ENCODE results near the gene CA5A.
A peak's percentile ranks its signal among the peaks of the same experiment; 100 is the strongest.
"Not testable (repeated sequence)": the region's sequence is repeated elsewhere in the genome, so short reads cannot be mapped to it uniquely, and the experiment has no call there.

CA5A gene

DNA sequence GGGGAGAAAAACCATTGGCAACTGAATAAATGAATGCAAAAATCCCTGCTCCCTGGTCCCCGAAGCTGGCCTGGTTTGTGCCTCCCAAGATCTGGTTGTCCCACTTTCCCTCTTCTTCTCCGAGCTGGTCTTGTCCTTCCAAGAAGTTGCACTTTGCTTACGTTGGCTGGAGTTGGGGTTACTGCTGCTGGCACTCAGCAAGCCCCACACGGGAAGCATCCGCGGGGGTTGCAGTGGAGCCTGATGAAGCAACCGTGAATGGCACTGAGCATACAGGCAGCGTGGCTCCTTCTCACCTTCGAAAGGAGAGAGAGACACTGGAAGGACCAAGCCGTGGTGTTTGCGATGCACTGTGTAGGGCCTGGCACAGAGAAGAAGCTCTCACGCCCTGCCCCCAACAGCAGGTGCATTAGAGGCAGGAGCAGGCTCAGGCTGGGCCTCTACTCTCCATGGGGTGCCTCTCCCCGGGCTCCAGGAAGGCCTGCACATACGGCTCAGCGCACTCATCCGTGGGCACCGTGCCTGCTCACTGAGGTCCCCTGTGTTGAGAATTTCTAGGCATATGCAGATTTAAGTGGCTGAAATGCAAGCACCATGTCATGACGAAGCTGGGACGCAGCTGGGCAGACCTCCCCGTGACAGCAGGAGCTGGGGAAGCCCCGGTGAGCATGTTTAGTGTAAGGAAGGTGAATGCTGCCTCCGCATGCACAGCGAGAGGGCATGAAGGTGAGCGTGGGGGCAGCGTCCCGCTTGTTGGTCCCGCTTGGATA is 12.1 kb downstream of the CA5A start:
- DNase-seq (ENCODE audit: low read depth, low spot score): no peak

DNA sequence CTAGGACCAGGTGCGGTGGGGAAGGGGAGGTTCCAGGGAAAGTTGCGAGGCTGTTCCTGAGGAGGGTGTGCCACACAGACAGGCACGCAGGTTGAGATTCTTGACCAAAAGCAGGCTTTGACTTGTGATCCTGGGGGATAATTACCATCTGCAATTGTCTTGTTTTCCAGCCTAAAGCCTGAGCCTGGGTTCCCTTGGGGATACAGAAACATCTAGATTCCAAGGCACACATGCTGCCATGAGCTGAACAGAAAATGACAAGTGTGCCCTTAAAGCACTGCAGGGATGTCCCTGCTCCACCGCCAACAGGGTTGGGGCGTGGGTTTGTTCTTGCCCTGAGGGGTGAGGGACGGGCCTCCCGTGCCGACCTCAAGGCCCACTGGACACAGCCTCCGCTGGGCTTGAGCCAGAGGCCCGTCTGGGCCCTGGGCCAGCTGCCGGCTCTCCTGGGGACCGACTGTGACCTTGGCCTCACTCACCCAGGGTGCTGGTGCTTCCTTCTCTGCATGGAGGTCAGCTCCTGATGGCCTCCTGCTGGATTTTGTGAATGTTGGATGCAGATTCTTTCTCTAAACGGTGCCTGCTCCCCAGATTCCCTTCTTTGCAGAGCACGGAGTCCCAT is 14.0 kb downstream of the CA5A start:
- no peak for DNase-seq (ENCODE audit: low read depth, low spot score)

DNA sequence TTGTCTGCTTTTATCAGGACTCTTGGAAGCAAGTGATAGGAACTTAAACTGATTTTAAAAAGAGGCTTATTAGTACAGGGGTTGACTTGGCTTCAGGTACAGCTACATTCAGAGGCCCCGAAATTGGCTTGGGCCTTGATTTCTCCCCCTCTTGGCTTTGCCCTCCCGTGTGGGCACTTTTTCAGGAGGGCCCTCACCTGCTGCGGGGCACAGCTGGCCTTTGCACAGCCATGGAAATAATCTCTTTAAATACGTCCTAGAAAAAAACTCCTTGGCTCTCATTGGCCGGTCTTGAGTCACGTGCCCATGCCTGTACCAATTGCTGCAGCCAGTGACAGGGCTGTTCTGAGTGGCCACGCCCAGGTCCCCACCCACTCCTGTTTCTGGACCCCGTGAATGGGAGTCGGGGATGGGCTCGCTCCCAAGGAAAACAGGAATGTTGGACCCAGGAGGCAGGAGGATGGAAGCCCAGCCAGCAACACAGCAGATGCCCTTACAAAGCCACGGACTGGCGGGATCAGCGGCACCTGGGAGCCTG is 15.0 kb downstream of the CA5A start:
- peak; percentile 16 for DNase-seq (ENCODE audit: low read depth, low spot score)

DNA sequence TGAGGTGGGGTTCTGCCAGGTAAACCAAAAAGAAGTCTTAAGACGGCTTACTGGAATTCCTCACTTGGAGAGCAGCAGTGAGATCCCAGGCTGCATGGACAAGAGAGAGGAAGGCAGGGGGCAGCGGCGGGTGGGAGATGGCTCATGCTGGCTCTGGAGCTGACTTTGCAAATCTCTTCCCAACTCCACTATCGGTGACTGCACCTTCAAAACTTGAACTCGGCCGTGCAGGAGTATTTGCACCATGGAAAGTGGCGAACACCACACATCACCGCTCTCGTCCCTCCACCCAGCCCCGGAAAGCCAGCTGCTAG is 16.7 kb downstream of the CA5A start:
- DNase-seq (ENCODE audit: low read depth, low spot score): no peak

DNA sequence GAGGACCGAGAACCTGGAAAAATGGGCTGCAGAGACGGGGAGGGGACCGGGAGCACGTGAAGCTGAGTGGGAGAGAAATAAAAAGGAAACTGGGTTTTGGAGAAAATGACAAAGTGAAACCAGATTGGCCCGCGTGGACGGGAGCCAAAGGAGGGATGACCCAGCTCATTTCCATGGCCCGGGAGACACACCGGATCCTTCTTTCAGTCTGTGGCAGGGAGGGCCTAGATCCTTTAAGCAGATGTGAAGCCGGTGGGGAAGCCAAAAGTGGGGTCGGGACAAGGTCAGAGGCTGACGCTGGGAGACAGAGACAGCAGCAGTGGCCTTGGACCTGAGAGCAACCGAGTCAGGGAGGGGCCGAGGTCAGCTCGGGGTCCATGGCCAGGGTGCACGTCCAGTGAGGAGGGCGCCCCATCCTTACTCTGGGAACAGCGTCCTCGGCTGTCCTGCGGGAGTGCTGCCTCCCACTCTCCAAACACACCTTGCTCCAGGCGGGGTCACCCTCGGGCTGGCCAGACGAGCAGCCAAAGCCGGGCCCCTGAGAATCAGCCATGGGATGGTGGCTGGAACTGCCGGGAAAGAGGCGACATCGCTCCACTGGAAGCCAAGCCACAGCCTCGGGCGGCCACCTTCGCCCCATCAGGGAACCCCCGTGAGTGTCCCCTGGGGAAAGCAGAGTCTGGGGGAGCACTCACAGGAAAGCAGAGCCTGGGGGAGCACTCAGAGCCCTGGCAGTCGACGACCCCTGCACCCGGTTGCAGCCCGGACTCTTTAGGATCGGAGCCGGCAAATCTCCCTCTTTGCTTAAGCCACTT is 17.3 kb downstream of the CA5A start:
- no peak for DNase-seq (ENCODE audit: low read depth, low spot score)

DNA sequence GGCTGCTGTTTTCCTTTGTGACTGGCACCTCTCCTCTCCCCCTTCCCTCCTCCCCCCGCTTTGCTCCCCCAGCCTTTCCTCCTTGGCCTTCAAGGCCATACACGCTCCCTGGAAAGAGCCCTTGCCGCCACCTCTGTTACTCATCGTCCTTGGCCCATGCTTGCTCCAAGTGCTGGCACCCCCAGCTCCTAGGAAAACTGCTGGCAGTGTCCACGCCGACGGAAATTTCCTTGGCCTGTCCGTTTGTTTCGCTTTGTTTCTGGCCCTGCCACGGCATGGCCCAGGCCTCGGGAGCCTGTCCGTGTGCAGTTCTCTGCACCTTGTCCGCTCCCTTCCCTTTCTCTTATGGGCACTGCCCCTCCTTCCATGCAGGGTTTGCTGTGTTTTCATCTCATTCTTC is 18.0 kb downstream of the CA5A start:
- no peak for DNase-seq (ENCODE audit: low read depth, low spot score)

DNA sequence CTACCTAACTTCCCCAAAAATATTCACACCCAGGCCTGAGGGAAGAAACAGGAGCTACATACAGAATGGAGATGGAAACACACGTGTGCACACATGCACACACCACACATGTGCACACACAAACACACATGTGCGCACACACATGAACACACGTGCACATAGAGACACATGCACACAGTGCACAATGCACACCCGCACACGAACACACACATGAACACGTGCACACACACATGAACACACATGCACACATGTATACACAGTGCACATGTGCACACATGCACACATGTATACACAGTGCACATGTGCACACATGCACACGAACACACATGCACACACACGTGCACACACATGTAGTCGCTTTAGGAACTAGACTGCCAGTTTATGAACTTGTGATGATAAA is 18.8 kb downstream of the CA5A start:
- no peak for DNase-seq (ENCODE audit: low read depth, low spot score)

DNA sequence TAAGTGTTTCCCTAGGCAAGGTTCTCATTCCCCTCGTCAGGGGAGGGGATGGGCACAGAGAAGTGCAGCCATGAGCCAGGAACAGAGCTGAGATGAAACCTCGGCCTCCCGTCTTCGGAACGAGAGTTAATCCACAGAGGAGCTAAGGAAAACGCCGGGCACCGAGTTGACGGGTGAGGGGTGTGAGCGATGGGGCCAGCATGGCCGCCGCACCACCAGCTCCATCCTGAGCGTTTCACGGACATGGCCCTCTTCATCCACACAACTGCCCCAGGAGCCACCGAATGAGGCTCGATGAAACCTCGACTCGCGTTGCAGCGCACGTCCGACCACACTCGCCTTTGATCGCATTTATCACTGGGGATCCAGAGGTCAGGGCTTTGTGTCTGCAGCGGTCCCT is 21.5 kb downstream of the CA5A start:
- no peak for DNase-seq (ENCODE audit: low read depth, low spot score)

DNA sequence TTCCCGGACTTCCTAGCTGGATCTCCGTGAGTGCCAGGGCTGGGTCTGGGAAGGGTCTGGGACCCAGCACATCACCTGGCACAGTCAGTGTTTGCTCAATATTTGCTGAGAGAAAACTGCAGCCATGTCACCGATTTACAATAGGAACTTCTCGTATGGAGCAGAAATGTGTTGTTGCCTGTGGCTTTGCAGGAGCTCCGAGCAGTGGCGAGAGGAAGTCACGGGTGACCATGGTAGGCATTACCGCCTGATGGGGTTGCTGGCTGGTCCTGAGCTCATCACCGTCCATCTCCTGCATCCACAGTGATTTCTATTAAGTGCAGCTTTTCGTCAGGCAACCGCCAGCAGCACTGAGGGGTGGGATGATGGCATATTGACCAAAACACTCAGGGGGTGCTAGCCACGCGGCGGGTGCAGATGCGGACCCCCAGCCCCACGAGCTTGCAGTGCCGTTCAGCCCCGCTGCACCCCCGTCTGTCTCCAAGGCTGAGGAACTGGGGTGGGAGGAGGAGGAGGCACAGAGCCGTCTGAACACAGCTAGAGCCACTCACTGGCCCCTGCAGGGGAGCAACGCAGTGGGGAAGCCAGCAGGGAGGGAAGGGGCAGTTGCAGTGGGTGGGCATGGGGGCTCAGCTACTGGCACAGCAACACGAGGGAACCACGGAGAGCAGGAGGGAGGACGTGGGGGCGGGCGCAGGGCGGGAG is 22.2 kb downstream of the CA5A start:
- not testable (repeated sequence) for DNase-seq (ENCODE audit: low read depth, low spot score)

DNA sequence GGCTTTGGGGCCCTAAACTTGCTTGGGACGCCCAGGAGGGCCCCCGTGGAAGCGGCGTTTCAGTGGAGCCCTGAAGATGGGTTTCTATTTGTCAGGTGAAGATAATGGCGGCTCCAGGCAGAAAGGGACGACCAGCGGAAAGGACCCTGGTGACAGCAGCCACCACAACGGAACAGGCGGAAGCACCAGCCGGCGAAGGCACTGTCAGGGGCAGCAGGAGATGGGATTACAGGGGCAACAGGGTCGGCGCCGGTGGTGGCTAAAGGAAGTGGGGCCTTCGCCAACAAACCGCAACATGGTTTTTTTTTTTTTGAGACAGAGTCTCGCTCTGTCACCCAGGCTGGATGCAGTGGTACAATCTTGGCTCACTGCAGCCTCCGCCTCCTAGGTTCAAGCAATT is 23.6 kb downstream of the CA5A start:
- not testable (repeated sequence) for DNase-seq (ENCODE audit: low read depth, low spot score)

DNA sequence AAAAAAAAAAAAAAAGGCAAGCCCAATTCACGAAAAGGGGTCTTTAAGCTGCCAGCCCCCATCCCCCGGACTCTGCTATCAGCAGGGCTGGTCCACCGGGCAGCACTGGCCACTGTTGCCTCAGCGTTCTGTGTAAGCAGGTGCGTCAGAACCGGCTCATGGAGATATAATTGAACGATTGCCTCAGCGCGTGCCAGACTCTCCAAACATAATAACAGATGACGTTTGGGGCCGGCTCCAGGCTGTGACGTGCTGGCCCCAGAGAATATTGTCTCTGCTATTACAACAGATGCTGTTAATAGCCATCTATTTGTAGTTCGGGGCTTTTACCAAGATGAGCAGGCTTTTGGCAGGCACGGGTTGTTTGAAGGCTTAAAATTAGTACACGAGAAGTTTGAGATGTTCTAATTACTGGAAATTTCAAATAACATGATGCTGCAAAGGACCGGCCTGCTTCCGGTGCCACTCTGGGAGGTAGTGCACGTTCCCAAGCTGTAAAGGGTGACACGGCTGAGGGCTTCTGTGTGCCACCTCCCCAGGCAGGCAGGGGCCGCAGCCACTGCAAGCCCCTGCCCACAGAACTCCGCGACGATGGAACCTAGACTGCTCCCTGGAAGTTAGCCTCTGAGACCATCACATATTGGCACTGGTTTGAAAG is 25.1 kb downstream of the CA5A start:
- peak; percentile 32 for DNase-seq (ENCODE audit: low read depth, low spot score)

DNA sequence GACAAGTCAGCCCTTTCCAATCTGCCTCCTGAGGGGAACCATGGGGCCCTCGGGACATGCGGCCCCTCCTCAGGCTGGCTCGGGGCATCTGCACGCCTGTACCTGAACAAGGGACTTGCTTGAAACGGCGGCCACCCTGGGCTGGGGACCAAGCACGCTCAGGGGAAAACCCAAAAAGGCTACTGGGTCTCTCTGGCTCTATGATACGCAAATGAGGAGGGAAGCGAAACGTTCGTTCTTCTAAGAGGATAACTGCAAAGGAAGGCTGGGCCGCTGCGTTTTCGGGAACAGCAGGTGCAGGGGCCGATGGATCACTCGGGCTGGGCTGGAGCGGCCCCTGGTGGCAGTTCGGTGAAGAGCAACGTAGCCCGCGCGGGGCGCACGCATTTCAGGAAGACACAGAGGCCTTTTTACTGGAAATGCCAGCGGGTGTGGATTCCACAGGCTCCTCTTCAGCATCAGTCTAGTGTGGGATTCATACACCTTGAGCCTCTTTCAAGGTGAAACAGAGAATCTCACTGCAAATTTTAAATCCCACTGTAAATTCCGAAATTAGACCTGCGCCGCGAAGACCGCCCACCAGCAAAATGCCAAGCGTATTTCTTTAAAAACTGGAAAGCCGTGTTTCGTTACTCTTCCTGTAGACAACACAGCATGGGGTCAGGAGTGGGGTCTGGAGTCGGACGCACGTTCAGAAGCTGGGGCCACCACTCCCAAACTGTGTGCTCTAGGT is 27.0 kb downstream of the CA5A start:
- peak; percentile 74 for DNase-seq (ENCODE audit: low read depth, low spot score)

DNA sequence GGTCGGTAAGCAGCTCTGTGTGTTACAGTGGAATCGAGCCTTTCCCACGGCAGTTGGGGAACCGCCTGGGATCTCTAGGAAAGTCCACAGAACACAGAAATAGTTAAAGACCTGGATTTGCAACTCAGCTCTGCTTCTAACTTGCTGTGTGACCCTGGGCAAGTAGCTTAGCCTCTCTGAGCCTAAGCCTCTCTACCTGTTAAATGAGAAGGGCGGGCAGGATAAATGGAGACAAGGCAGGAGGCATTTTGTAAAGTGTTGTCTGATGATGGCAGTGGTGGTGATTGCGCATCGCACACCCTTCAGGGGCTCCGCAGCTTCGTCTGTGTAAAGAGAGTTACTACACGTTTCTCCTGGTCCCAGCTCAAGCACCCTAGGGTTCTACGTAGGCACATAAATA is 28.2 kb downstream of the CA5A start:
- not testable (repeated sequence) for DNase-seq (ENCODE audit: low read depth, low spot score)

DNA sequence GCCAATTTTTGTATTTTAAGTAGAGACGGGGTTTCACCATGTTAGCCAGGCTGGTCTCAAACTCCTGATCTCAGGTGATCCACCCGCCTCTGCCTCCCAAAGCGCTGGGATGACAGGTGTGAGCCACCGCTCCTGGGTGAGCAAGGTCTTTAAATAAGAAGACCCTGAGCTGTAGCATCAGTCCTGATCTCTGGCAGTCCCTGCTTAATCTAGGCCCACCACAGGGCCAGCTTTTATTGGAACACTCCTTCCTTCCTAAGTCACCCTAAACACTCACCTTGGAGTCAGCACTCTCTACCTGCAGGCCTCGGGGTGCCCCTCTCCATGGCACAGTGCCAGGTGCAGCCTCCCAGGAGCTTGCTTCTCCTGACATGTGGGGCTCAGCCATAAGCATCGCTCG is 30.8 kb downstream of the CA5A start:
- not testable (repeated sequence) for DNase-seq (ENCODE audit: low read depth, low spot score)

DNA sequence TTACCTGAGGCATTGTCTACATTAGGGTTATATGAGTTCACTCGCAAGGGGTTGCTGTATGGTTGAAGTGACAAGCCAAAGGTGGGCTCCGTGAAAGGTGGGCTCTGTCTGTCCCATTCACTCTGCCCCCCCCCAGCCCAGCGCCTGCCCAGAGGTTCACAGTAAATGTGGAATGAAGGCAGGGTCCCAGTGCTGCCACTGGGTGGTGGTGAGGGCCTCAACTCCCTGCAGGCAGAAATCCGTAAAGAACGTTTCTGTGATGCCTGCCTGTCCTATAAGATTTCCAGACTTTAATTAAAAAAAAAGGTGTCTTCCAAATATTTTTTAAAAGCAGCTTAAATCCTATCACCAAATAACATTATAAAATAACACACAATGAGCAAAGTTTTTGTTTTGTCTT is 31.4 kb downstream of the CA5A start:
- DNase-seq (ENCODE audit: low read depth, low spot score): not testable (repeated sequence)

DNA sequence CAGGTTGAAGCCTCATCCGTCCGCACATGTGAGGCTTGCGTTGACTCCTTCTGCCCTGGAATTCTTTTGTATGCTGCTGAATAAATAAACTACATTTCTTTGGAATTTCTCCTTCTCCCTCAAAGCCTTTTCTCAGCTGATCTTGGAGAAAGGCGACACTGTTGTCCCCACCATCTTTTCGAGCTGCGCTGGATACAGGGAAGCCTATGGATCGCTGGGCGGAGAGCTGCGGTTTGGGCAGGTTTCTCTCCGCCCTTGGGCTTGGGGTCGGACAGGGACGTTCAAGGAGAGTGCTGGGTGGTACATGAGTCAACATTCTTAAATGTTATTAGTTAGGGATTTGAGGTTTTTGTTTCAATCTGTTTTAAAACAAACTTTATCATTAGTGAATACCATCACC is 35.8 kb downstream of the CA5A start:
- DNase-seq (ENCODE audit: low read depth, low spot score): not testable (repeated sequence)

DNA sequence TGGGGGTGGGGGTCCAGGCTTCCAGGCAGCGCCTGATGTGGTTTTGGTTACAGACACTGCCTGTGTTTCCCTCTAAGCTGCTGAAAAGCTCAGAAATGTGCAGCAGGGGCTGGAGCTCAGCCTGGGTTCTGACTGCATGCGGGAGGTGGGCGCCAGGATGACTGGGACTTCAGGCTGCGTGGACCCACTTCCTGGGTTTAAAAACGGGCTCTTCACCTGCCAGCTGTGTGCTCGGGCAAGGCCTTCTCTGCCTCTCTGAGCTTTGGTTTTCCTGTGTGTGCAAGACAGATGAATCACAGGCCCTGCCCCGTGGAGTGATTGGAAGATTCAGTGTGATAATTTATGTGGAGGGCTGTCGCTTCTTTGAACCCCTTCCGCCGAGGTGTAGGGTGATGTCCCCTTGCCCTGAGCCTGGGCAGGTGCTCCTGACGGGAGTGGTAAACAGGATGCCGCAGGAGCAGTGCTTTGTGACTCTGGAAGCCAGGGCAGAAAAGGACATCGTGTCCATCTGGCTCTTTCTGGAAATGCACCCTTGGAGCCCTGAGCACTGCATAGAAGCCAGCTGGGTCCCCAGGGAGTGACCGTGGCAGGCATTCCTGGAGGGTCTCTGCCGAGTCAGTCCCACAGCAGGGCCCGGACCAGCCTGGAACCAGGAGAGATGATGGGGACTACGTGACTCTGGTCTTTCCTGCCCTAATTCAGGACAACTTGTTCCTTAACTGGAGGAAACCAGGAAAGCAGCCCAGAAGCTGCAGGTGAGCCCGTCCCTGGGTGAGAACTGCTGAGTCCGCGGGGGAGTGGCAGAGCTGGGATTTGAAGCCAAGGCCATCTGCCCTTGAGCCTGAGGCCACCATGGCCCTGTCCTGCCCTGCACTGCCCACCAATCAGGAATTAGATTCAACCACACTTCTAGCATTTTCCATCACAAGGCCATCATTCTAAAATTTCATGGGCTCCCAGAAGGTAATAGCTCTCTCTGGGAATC is 38.5 kb downstream of the CA5A start:
- no peak for DNase-seq (ENCODE audit: low read depth, low spot score)

DNA sequence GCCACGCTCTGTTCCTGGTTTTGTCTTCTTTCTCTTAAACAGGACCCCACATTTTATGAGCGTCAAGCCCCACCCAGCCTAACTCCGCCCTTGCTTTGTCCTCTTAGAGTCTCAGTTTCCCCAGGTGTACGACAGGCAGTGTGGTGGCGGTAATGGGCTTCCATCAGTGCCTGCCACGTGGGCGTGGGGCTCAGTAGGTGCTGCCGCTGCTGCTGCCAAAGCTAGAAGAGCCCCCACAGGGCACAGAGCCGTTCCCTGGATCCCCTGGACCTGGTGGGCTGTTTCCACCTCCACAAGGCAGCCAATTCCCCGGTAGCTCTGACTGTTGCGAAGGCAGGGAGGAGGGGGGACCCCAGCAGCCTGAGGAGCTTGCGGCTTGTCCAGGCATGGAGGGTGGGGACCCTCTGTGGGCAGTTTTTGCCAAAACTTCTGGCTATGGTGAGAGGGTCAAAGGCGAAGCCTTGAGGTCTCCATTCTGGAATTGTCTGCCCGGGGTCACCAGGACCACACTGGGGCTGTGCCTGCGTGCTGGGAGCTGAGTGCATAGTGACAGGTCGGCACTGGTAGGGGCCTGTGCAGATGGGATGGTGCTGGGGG is 39.3 kb downstream of the CA5A start:
- not testable (repeated sequence) for DNase-seq (ENCODE audit: low read depth, low spot score)

Data from astrocyte of the hippocampus (primary cell).